Right atrium auricular region (tissue), 2 donors: ENCODE data around the gene PLXDC2. TPM values are rescaled to one million over a fixed set of nuclear protein-coding genes. Genes with fewer than 3 reads are reported as not detected.

Experiments used
- DNase-seq: peaks from one replicate; pipeline ENCODE4 v3.0.0-alpha.2; 2019; ENCODE audit warnings: low spot score
- H3K27ac ChIP-seq, 2 donors: fragments of 200-600 bp; sonication (generic); 1 replicate in 1 of 2; 2 replicates in 1 of 2; pipeline ENCODE4 v1.5.1; 2016 to 2019
- H3K27me3 ChIP-seq, 2 donors: fragments of 200-600 bp; sonication (generic); one replicate each; pipeline versions ENCODE4 v1.5.1 to v1.6.0; 2017 to 2019
- H3K36me3 ChIP-seq: fragments of 200-600 bp; sonication (generic); one replicate; pipeline ENCODE4 v1.5.1; 2016
- H3K4me1 ChIP-seq, 2 donors: fragments of 200-600 bp; sonication (generic); one replicate each; pipeline versions ENCODE4 v1.5.1 to v1.6.0; 2017 to 2019
- H3K4me3 ChIP-seq, 2 donors: fragments of 200-600 bp; sonication (generic); 1 replicate in 1 of 2; 2 replicates in 1 of 2; pipeline ENCODE4 v1.5.1; 2017 to 2019; ENCODE audit warnings: mild to moderate bottlenecking in 1 of 2, moderate library complexity in 1 of 2
- H3K9me3 ChIP-seq, 2 donors: fragments of 200-600 bp; sonication (generic); one replicate each; pipeline ENCODE4 v1.5.1; 2019
- CTCF ChIP-seq, 2 donors: fragments of 200-600 bp; sonication (generic); IDR thresholded peaks; one replicate each; pipeline ENCODE4 v1.5.1; 2019; ENCODE audit warnings: antibody characterized with exemption in 2 of 2
- total RNA-seq, 2 donors: library from RNA; depleted of rRNA; stranded (reverse); fragments of >200 nt; gene quantifications; one replicate each; pipeline ENCODE4 v1.1.0, GENCODE V29; 2016

PLXDC2 gene
- total RNA-seq, 2 donors from 2014 or later, result 24.0 to 43.6 TPM

GRCh38 chr10:20274571-20274970 is 458.3 kb downstream of the PLXDC2 start:
- DNase-seq, result no peak
- Histone ChIP-seq H3K27ac (no peak overlapping the region), H3K9me3 (no peaks in the 10 kb centered on the region), H3K36me3 (no peaks in the 10 kb centered on the region), H3K4me1 (no peaks in the 10 kb centered on the region), H3K4me3 (no peak overlapping the region), H3K27me3 (no peaks in the 10 kb centered on the region)
- no peak for TF ChIP-seq CTCF (IDR thresholded peaks at IDR 0.05)

- H3K27ac ChIP-seq, result no peak overlapping the region
Measured at GRCh38 chr10:20276127-20276979, 460.1 kb downstream of the PLXDC2 start.

GRCh38 chr10:20277820-20278219 is 461.6 kb downstream of the PLXDC2 start:
- Histone ChIP-seq H3K27ac (no peak overlapping the region), H3K4me1 (no peaks in the 10 kb centered on the region)
- TF ChIP-seq CTCF (IDR thresholded peaks at IDR 0.05), result no peak

More at GRCh38 chr10:20276127-20276979, 460.1 kb downstream of the PLXDC2 start:
- no peak for TF ChIP-seq CTCF (IDR thresholded peaks at IDR 0.05)
- Histone ChIP-seq H3K27me3 (no peaks in the 10 kb centered on the region), H3K4me3 (no peak overlapping the region), H3K36me3 (no peaks in the 10 kb centered on the region), H3K9me3 (no peaks in the 10 kb centered on the region), H3K4me1 (no peaks in the 10 kb centered on the region)
- no peak for DNase-seq

GRCh38 chr10:20281579-20281978 is 465.3 kb downstream of the PLXDC2 start:
- no peaks in the 10 kb centered on the region for H3K9me3 ChIP-seq
- no peaks in the 10 kb centered on the region for H3K4me1 ChIP-seq
- TF ChIP-seq CTCF (IDR thresholded peaks at IDR 0.05), result no peak
- no peak for DNase-seq
- H3K36me3 ChIP-seq, result no peaks in the 10 kb centered on the region
- no peak overlapping the region for H3K27ac ChIP-seq
- H3K27me3 ChIP-seq, result no peaks in the 10 kb centered on the region
- H3K4me3 ChIP-seq, result no peak overlapping the region

More at GRCh38 chr10:20277820-20278219, 461.6 kb downstream of the PLXDC2 start:
- no peak for DNase-seq
- Histone ChIP-seq H3K4me3 (no peak overlapping the region), H3K36me3 (no peaks in the 10 kb centered on the region), H3K9me3 (no peaks in the 10 kb centered on the region), H3K27me3 (no peaks in the 10 kb centered on the region)

- Histone ChIP-seq H3K36me3 (no peaks in the 10 kb centered on the region), H3K27ac (no peak overlapping the region), H3K4me1 (no peaks in the 10 kb centered on the region), H3K4me3 (no peak overlapping the region), H3K27me3 (no peaks in the 10 kb centered on the region), H3K9me3 (no peaks in the 10 kb centered on the region)
- no peak for DNase-seq
- no peak for TF ChIP-seq CTCF (IDR thresholded peaks at IDR 0.05)
Measured at GRCh38 chr10:20287586-20287985, 471.4 kb downstream of the PLXDC2 start.
